Measurements from ENCODE around the gene ATP8B4. TPM values are rescaled to one million over a fixed set of nuclear protein-coding genes. Genes with fewer than 3 reads are reported as not detected.

The ATP8B4 gene
- polyA plus RNA-seq, 3 donors: 6.1 to 9.6 (median 6.8) TPM

- intact Hi-C loops (cut with micrococcal nuclease): loop anchor here in 1 of 2 donors (10.0 kb wide), 1 partner anchor 56 kb away; the partner anchor contains the start of gene ATP8B4
- peaks cover 74% of the 10 kb centered on the region for H3K4me1 Mint-ChIP-seq
Observed at GRCh38 chr15:50059203-50059772, 59.7 kb downstream of the ATP8B4 start.

More at GRCh38 chr15:50059203-50059772, 59.7 kb downstream of the ATP8B4 start:
- Mint-ChIP-seq H3K4me3 (peak overlapping the region; percentile 81 to 84), H3K9me3 (peaks cover 0 to 2% (median 0%) of the 10 kb centered on the region in 7 donors), H3K27me3 (ENCODE audit: low read depth in 3 of 3) (no peaks in the 10 kb centered on the region), H3K27ac (peak overlapping the region; percentile 89 to 97 (median 93)), H3K36me3 (peaks cover 3 to 21% of the 10 kb centered on the region in 2 donors)
- peaks cover 97% of the 10 kb centered on the region for H3K79me2 ChIP-seq (ENCODE audit: insufficient read depth, low read length)
- H3K27me3 ChIP-seq (ENCODE audit: control insufficient read depth in 2 of 2, insufficient read depth in 2 of 2, low read length in 2 of 2): no peaks in the 10 kb centered on the region
- peaks cover 63 to 70% of the 10 kb centered on the region in 2 donors for H3K4me1 ChIP-seq (ENCODE audit: control insufficient read depth in 1 of 2, insufficient read depth in 2 of 2, low read length in 2 of 2)
- no peaks in the 10 kb centered on the region for H3K9me3 ChIP-seq (replicated peaks in 1 of 2; ENCODE audit: control insufficient read depth in 1 of 2, insufficient read depth in 1 of 2, low read length in 2 of 2)
- peak overlapping the region; percentile 48 for H2AFZ ChIP-seq (ENCODE audit: insufficient read depth, low read depth, low read length, poor library complexity, severe bottlenecking)
- no peak for TF ChIP-seq CTCF (IDR thresholded peaks at IDR 0.05)
- 100% methylated on average over 1 of the region's 5 CpGs for WGBS (ENCODE audit: insufficient coverage)
- no peaks in the 10 kb centered on the region for H3K36me3 ChIP-seq (replicated peaks in 1 of 2; ENCODE audit: control insufficient read depth in 1 of 2, insufficient read depth in 2 of 2, low read length in 2 of 2)
- H4K20me1 ChIP-seq (ENCODE audit: insufficient read depth, low read length): no peaks in the 10 kb centered on the region
- H3K9ac ChIP-seq (ENCODE audit: insufficient read depth, low read length, poor library complexity, severe bottlenecking): peak overlapping the region; percentile 29
- peak overlapping the region; percentile 51 to 80 for H3K27ac ChIP-seq (ENCODE audit: low read depth in 1 of 2, low read length in 2 of 2)
- no peak for DNase-seq
- peak overlapping the region; percentile 66 for H3K4me2 ChIP-seq (replicated peaks; ENCODE audit: extremely low read depth, low read length, poor library complexity, severe bottlenecking)
- peak overlapping the region in 2 of 3 experiments; percentile 33 to 60 for H3K4me3 ChIP-seq (replicated peaks in 1 of 3; ENCODE audit: low read depth in 2 of 3, low read length in 3 of 3)

Measured in CD14-positive monocyte (primary cell).